GM12878 (cell line): ENCODE data around the gene SHC3. TPM values are rescaled to one million over a fixed set of nuclear protein-coding genes. Genes with fewer than 3 reads are reported as not detected.

Experiments used
- ATF2 ChIP-seq: IDR thresholded peaks from 2 replicates; pipeline ENCODE4 v1.6.1; 2012; ENCODE audit warnings: low read length, inconsistent platforms
- E2F8 ChIP-seq: fragments of 450-650 bp; IDR thresholded peaks from 2 replicates; pipeline ENCODE4 v1.6.1; 2018; ENCODE audit warnings: mild to moderate bottlenecking, low read depth, moderate library complexity; ENCODE audit not compliant: partially characterized antibody
- FOXK2 ChIP-seq: fragments of 450-650 bp; IDR thresholded peaks from 2 replicates; pipeline ENCODE4 v1.6.1; 2017; ENCODE audit warnings: mild to moderate bottlenecking, moderate library complexity
- KDM1A ChIP-seq: fragments of 200-600 bp; sonication (generic); IDR thresholded peaks from 2 replicates; pipeline ENCODE4 v1.6.1; 2016; ENCODE audit warnings: borderline replicate concordance
- MTA3 ChIP-seq: IDR thresholded peaks from 2 replicates; pipeline ENCODE4 v1.6.1; 2012; ENCODE audit warnings: low read length, inconsistent platforms, borderline replicate concordance
- PML ChIP-seq: IDR thresholded peaks from 2 replicates; pipeline ENCODE4 v1.6.1; 2012; ENCODE audit warnings: low read length, inconsistent platforms
- REST ChIP-seq: IDR thresholded peaks from 2 replicates; pipeline ENCODE4 v1.6.1; 2012; ENCODE audit warnings: mild to moderate bottlenecking, low read depth, low read length
- SIX5 ChIP-seq: IDR thresholded peaks from 2 replicates; pipeline ENCODE4 v1.6.1; 2011; ENCODE audit warnings: mild to moderate bottlenecking, low read depth, low read length, moderate library complexity; ENCODE audit not compliant: severe bottlenecking
- polyA plus RNA-seq, 11 experiments: library from polyadenylated mRNA; depleted of rRNA in 4 of 11; unstranded in 6 of 11; stranded (reverse) in 5 of 11; fragments of >200 nt; fragmentation: Nextera tagmentation in 4 of 11; fragmentation: Illumina TruSeq in 1 of 11; extraction: Ambion mirVana in 4 of 11; extraction: Trizol in 1 of 11; gene quantifications; 1 replicate in 1 of 11; 2 replicates in 10 of 11; pipeline versions ENCODE4 v1.2.1 to v1.2.3, GENCODE V29; 2011 to 2016; ENCODE audit warnings: inconsistent platforms in 2 of 11, missing spikeins in 2 of 11, low read depth in 1 of 11
- total RNA-seq, 4 experiments: library from RNA; depleted of rRNA in 3 of 4; stranded (reverse); fragments of >200 nt in 3 of 4; fragmentation: Illumina TruSeq in 1 of 4; extraction: Trizol in 1 of 4; gene quantifications; 2 replicates each; pipeline versions ENCODE4 v1.2.1 to v1.2.3, GENCODE V29; 2013 to 2021

The SHC3 gene
- total and polyA plus RNA-seq, 10 of the 15 experiments (the other 5 are each of a cell fraction or from before 2014, with no cell fraction given) = 0.01 to 0.06 TPM; not detected in 8

GRCh38 chr9:89112243-89112642 lies 66.4 kb downstream of the SHC3 start (continued):
- TF ChIP-seq REST (no peak), SIX5 (no peak), ATF2 (no peak), FOXK2 (no peak), MTA3 (no peak), PML (no peak), KDM1A (no peak), E2F8 (no peak)
